Endodermal cell (in vitro differentiated cells): Measurements from ENCODE around the gene COL11A2. TPM values are rescaled to one million over a fixed set of nuclear protein-coding genes. Genes with fewer than 3 reads are reported as not detected.
"Not testable (repeated sequence)": the region's sequence is repeated elsewhere in the genome, so short reads cannot be mapped to it uniquely, and the experiment has no call there.

Experiments
- DNase-seq: peaks from one replicate; pipeline ENCODE4 v3.0.0-alpha.2; 2017
- H3K27ac ChIP-seq: 2 replicates; pipeline ENCODE4 v1.5.1; 2013; ENCODE audit warnings: mild to moderate bottlenecking, low read depth, low read length, moderate library complexity
- H3K27me3 ChIP-seq: 2 replicates; pipeline ENCODE4 v1.6.1; 2013; ENCODE audit warnings: mild to moderate bottlenecking, low read length, moderate library complexity; ENCODE audit not compliant: insufficient read depth, control insufficient read depth, poor library complexity, severe bottlenecking
- H3K36me3 ChIP-seq: 2 replicates; pipeline ENCODE4 v1.7.0; 2013; ENCODE audit warnings: mild to moderate bottlenecking, low read length, moderate library complexity; ENCODE audit not compliant: control insufficient read depth, insufficient read depth
- H3K4me1 ChIP-seq: one replicate; pipeline ENCODE4 v1.7.0; 2013; ENCODE audit warnings: low read length; ENCODE audit not compliant: control insufficient read depth, insufficient read depth
- H3K4me3 ChIP-seq: 2 replicates; pipeline ENCODE4 v1.5.1; 2013; ENCODE audit warnings: mild to moderate bottlenecking, low read length, moderate library complexity
- H3K9ac ChIP-seq: 2 replicates; pipeline ENCODE4 v1.6.1; 2013; ENCODE audit warnings: mild to moderate bottlenecking, low read length, moderate library complexity; ENCODE audit not compliant: poor library complexity, severe bottlenecking; ENCODE audit errors: extremely low read depth
- H3K9me3 ChIP-seq: 2 replicates; pipeline ENCODE4 v1.6.1; 2013; ENCODE audit warnings: mild to moderate bottlenecking, low read length, moderate library complexity; ENCODE audit not compliant: control insufficient read depth
- H3K27ac Mint-ChIP-seq: 2 replicates; pipeline ENCODE4 v1.8.0; 2020; ENCODE audit warnings: mixed read lengths
- H3K27me3 Mint-ChIP-seq: 2 replicates; pipeline ENCODE4 v1.8.0; 2021; ENCODE audit warnings: mild to moderate bottlenecking, mixed read lengths; ENCODE audit not compliant: insufficient read depth
- H3K36me3 Mint-ChIP-seq: 2 replicates; pipeline ENCODE4 v1.8.0; 2020; ENCODE audit warnings: low read depth, mixed read lengths
- H3K4me1 Mint-ChIP-seq: 2 replicates; pipeline ENCODE4 v1.8.0; 2020; ENCODE audit warnings: mixed read lengths
- H3K4me3 Mint-ChIP-seq: 2 replicates; pipeline ENCODE4 v1.8.0; 2020; ENCODE audit warnings: mild to moderate bottlenecking, moderate library complexity, mixed read lengths
- H3K9me3 Mint-ChIP-seq: 2 replicates; pipeline ENCODE4 v1.8.0; 2020; ENCODE audit warnings: mild to moderate bottlenecking, mixed read lengths
- WGBS, 2 experiments: methylation state at CpG; one replicate each; pipeline versions ENCODE4 v1.1.5 to v1.1.7; 2013; ENCODE audit warnings: missing lambda C conversion rate in 2 of 2, mixed read lengths in 1 of 2; ENCODE audit not compliant: insufficient coverage in 1 of 2, insufficient read length in 1 of 2; 5-methylcytosine and 5-hydroxymethylcytosine counted together
- total RNA-seq, 2 donors: library from RNA; stranded (reverse); fragmentation: NEBNext Ultra II Directional in 1 of 2; extraction: Animal tissue kit (Norgen Biotek cat#: 25700) in 1 of 2; gene quantifications; 2 replicates in 1 of 2; 3 replicates in 1 of 2; pipeline ENCODE4 v1.2.1, GENCODE V29; 2021
- TF ChIP-seq, protein P1 (sequence below): fragments of 200-600 bp; sonication (generic); conservative IDR thresholded peaks from 2 replicates; pipeline ENCODE4 v1.5.0; 2021; ENCODE audit warnings: antibody characterized with exemption, mild to moderate bottlenecking

Gene COL11A2
- total RNA-seq, 2 donors from 2014 or later: 1.3 to 2.8 TPM

DNA sequence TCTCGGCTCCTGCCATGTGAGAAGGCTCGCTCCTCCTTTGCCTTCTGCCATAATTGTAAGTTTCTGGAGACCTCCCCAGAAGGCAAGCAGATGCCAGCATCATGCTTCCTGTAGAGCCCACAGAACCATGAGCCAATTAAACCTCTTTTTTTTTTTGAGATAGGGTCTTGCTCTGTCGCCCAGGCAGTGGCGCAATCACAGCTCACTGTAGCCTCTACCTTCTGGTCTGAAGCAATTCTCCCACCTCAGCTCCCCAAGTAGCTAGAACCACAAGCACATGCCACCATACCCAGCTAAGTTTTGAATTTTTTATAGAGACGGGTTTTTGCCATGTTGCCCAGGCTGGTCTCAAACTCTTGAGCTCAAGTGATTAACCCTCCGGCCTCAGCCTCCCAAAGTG lies 44.6 kb upstream of the COL11A2 start:
- Histone ChIP-seq H3K9me3 (no peaks in the 10 kb centered on the region), H3K27me3 (peaks cover 6% of the 10 kb centered on the region), H3K27ac (no peak overlapping the region), H3K4me1 (no peaks in the 10 kb centered on the region), H3K9ac (no peak overlapping the region), H3K36me3 (no peaks in the 10 kb centered on the region), H3K4me3 (no peak overlapping the region)
- TF ChIP-seq, protein P1, sequence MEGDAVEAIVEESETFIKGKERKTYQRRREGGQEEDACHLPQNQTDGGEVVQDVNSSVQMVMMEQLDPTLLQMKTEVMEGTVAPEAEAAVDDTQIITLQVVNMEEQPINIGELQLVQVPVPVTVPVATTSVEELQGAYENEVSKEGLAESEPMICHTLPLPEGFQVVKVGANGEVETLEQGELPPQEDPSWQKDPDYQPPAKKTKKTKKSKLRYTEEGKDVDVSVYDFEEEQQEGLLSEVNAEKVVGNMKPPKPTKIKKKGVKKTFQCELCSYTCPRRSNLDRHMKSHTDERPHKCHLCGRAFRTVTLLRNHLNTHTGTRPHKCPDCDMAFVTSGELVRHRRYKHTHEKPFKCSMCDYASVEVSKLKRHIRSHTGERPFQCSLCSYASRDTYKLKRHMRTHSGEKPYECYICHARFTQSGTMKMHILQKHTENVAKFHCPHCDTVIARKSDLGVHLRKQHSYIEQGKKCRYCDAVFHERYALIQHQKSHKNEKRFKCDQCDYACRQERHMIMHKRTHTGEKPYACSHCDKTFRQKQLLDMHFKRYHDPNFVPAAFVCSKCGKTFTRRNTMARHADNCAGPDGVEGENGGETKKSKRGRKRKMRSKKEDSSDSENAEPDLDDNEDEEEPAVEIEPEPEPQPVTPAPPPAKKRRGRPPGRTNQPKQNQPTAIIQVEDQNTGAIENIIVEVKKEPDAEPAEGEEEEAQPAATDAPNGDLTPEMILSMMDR: no peak
- Mint-ChIP-seq H3K27ac (no peak overlapping the region), H3K27me3 (peaks cover 25% of the 10 kb centered on the region), H3K4me3 (no peak overlapping the region), H3K36me3 (no peaks in the 10 kb centered on the region), H3K4me1 (peaks cover 12% of the 10 kb centered on the region), H3K9me3 (no peaks in the 10 kb centered on the region)
- WGBS, 2 experiments: 86 to 91% methylated on average over 5 to 6 of the region's 6 CpGs
- DNase-seq: peak; percentile 9

DNA sequence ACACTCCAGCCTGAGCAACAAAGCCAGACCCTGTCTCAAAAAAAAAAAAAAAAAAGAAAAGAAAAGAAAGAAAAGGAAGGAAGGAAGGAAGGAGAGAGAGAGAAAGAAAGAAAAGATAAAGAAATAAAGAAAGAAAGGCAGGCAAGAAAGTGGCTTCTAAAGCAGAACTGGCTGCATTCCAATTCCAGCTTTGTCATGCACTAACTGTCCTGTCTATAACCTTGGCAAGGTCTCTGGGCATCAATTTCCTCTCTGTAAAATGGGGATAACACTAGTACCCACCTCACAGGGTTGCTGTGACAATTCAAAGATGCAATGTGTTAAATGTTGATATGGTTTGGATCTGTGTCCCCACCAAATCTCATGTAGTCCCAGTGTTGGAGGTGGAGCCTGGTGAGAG lies 44.1 kb upstream of the COL11A2 start:
- Mint-ChIP-seq H3K27me3 (peaks cover 23% of the 10 kb centered on the region), H3K4me3 (no peak overlapping the region)
- peaks cover 6% of the 10 kb centered on the region for H3K27me3 ChIP-seq

DNA sequence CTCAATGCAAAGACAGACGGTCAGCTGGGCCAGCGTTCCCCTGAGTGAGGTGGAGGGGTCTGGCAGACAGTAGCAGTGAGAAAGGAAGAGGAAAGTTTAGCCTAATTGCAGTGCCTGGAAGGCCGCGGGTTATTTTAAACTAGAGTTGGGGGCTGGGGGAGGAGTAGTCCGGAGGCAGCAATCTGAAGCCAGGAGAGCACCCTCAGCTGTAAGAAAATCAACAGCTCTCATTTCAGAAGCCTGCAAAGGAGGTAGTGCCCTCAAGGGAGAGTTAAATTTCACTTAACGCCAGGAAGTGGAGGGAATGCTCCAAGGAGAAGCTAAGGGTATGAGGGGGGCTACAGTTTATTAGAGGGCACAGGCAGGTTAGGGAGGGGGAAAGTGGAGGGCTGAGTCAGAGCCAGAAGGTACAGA lies 43.0 kb upstream of the COL11A2 start:
- WGBS, 2 experiments: 27 to 40% methylated on average over 6 of the region's 6 CpGs
- peaks cover 12% of the 10 kb centered on the region for H3K4me1 Mint-ChIP-seq
- Histone ChIP-seq H3K4me1 (no peaks in the 10 kb centered on the region), H3K4me3 (no peak overlapping the region), H3K9me3 (no peaks in the 10 kb centered on the region), H3K27ac (no peak overlapping the region), H3K27me3 (peaks cover 6% of the 10 kb centered on the region), H3K36me3 (no peaks in the 10 kb centered on the region), H3K9ac (no peak overlapping the region)
- DNase-seq: peak; percentile 57
- H3K27me3 Mint-ChIP-seq: peaks cover 19% of the 10 kb centered on the region
- TF ChIP-seq, protein P1: no peak
- peak overlapping the region; percentile 74 for H3K27ac Mint-ChIP-seq
- H3K36me3 Mint-ChIP-seq: no peaks in the 10 kb centered on the region
- H3K9me3 Mint-ChIP-seq: no peaks in the 10 kb centered on the region
- no peak overlapping the region for H3K4me3 Mint-ChIP-seq

More for the DNA sequence above, 44.1 kb upstream of the COL11A2 start:
- peak; percentile 0 for DNase-seq
- H3K4me1 Mint-ChIP-seq: peaks cover 12% of the 10 kb centered on the region
- Histone ChIP-seq H3K27ac (no peak overlapping the region), H3K9me3 (no peaks in the 10 kb centered on the region), H3K4me1 (no peaks in the 10 kb centered on the region), H3K4me3 (no peak overlapping the region), H3K36me3 (no peaks in the 10 kb centered on the region), H3K9ac (no peak overlapping the region)
- no peak overlapping the region for H3K27ac Mint-ChIP-seq
- TF ChIP-seq, protein P1: no peak
- no peaks in the 10 kb centered on the region for H3K36me3 Mint-ChIP-seq
- H3K9me3 Mint-ChIP-seq: no peaks in the 10 kb centered on the region

DNA sequence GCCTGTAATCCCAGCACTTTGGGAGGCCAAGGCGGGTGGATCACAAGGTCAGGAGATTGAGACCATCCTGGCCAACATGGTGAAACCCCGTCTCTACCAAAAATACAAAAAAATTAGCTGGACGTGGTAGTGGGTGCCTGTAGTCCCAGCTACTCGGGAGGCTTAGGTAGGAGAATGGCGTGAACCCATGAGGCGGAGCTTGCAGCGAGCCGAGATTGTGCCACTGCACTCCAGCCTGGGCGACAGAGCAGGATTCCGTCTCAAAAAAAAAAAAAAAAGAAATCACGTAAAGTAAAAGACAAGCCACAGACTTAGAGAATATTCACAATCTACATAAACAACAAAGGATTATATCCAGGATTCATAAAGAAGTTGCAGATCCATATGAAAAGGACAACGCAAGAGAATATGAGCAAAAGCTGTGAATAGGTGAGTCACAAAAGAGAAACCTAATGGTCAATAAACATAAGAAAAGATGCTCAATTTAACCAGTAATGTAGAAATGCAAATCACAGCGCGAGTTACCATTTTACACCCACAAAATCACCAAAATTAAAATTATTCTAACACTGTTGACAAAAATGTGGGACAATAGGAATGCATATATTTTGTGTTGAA lies 34.3 kb upstream of the COL11A2 start:
- H3K9me3 ChIP-seq, H3K4me3 ChIP-seq, H3K27ac Mint-ChIP-seq, H3K9ac ChIP-seq, H3K36me3 Mint-ChIP-seq, H3K9me3 Mint-ChIP-seq, H3K27me3 ChIP-seq, H3K4me1 Mint-ChIP-seq, H3K36me3 ChIP-seq, H3K4me1 ChIP-seq, H3K27ac ChIP-seq, H3K4me3 Mint-ChIP-seq: not testable (repeated sequence)
- H3K27me3 Mint-ChIP-seq: peaks cover 17% of the 10 kb centered on the region
- DNase-seq: peak; percentile 28
- 44 to 58% methylated on average over 6 to 13 of the region's 14 CpGs for WGBS, 2 experiments
